Right lobe of liver (tissue), 4 donors: ENCODE measurements around the gene MTNR1A.

Experiments used
- POLR2A ChIP-seq: fragments of 450-650 bp; IDR thresholded peaks from one replicate; pipeline ENCODE4 v1.6.1; 2017; ENCODE audit warnings: antibody characterized with exemption, mild to moderate bottlenecking
- TF ChIP-seq, protein P1 (sequence below), 4 donors: fragments of 200-600 bp in 3 of 4; fragments of 450-650 bp in 1 of 4; IDR thresholded peaks; one replicate each; pipeline versions ENCODE4 v1.5.1 to v1.8.0; 2016 to 2022; ENCODE audit warnings: antibody characterized with exemption in 4 of 4, mild to moderate bottlenecking in 2 of 4
- donor health status: DM: no; HTN: no; CAD: no.
- donor health status: DM: no; HTN: no; CAD: no.
- donor health status: DM: no; HTN: yes; CAD: no.

DNA sequence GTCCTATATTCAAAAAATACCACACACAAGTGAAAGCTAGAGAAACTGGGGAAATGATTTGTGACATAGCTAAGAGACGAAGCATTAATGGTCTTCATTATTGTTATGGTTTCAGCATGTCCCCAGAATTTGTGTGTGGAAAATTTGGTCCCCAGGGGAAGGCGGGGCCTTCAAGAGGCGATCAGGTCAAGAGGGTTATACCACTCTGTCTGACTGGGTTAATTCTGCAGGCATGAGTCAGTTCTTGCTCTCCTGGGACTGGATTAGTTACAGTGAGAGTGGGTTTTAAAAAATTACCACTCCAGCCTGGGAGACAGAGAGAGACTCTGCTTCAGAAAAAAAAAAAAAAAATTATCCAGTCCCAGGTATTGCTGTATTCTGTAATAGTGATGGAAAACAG, 2.1 kb upstream of the MTNR1A start:
- TF ChIP-seq POLR2A: no peak
- TF ChIP-seq, protein P1, sequence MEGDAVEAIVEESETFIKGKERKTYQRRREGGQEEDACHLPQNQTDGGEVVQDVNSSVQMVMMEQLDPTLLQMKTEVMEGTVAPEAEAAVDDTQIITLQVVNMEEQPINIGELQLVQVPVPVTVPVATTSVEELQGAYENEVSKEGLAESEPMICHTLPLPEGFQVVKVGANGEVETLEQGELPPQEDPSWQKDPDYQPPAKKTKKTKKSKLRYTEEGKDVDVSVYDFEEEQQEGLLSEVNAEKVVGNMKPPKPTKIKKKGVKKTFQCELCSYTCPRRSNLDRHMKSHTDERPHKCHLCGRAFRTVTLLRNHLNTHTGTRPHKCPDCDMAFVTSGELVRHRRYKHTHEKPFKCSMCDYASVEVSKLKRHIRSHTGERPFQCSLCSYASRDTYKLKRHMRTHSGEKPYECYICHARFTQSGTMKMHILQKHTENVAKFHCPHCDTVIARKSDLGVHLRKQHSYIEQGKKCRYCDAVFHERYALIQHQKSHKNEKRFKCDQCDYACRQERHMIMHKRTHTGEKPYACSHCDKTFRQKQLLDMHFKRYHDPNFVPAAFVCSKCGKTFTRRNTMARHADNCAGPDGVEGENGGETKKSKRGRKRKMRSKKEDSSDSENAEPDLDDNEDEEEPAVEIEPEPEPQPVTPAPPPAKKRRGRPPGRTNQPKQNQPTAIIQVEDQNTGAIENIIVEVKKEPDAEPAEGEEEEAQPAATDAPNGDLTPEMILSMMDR (IDR thresholded peaks at IDR 0.05): no peak
